ENCODE data around the gene DLEC1.
A peak's percentile ranks its signal among the peaks of the same experiment; 100 is the strongest.

DLEC1 gene

DNA sequence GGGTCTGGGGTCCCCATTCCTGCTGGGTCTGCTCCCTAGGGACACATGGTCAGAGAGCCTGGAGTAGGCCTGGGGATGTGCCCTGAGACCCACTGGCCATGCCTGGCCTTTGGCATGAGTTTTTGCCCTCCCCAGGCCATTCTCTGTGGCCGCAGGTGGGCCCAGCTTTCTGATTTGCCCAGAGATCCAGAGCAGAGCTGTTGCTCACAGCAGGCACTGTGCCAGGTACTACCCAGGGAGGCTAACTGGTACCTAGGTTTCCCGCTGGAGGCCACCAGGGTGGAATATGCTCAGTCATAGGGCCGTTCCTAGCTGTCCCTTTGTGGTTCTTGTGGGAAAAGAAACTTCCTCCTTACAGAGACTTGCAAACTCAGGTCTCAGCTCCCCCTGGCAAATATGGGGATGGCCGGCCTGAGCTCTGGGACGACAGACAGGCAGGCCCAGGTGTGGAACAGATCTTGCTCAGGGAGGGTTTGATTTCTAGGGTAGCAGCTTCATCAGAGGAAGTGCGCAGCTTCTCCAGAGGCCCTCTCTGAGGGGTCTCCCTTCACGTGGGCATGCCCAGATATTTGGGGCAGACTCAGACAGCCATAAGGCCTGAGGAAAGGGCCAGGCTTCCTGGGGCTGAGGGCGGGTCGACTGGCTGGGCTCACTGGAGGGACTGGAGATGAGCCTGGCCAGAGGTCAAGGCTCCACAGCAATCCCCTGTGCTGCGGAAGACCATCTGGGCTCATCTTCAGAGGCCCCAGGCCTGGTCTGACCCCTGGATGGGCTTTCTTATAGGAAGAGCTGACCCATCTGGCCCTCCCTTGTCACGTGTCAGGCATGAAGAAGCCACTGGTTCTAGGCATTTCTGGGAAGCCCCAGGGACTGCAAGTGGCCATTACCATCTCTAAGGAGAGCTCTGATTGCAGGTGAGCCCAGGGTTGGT, 69.9 kb downstream of the DLEC1 start:
- no peak for DNase-seq

DNA sequence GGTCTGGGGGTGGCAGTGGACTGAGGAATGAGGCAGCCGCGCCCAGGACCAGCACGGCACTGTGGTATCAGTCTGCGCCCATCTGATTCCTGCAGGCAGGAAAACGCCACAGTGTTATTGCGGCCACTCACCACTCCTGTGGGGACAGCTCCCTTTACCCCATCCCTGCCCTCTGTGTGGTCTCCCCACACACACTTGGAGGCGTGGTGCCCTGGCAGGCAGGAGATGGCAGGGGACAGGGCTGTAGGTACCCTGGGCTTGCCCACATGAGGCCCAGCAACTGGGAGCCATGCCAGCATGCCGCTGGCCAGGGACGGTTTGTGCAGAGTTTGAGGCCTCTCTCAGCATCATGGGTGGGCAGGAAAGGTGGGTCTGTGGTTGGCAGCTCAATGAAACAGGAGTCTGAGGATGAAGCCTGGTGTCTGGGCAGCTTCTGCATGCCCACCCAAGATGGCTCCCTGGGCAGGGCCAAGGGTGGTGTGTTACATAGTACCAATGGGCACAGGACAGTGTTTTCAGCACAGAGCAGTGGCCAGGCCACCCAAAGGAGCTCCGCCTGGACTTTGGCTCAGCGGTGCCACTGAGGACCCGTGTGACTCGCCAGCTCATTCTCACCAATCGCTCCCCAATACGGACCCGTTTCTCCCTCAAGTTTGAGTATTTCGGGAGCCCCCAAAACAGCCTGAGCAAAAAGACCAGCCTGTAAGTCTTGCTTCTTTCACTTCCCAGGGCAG, 70.7 kb downstream of the DLEC1 start:
- DNase-seq = no peak

DNA sequence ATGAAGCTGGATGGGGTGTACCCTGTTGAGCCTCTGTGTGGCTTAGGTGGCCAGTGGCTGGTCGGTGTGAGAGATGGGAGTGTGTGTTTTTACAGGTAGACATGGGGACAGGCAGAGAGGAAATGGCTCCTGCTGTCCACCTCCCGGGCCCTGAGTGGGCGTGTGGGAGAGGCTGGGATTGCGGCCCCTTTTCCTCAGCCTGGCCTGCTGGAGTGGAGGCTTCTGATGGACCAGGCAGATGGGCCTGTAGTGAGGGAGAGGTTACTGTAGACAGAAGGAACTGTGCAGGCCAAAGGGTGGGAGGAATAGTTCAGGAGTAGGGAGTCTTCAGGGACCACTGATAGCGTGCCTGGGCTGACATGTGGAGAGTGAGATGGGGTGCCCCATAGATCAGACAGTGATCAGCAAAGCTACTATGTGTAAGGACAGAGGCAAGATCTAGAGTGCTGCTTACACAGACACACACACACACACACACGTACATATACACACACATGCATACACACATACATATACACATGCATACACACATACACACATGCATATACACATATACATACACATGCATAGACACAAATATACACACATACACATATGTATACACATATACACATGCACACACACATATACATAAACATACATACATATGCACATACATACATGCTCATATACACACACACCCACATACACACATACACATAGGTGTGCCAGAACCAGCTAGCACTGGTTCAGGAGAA, 71.5 kb downstream of the DLEC1 start:
- no peak for DNase-seq

- DNase-seq = no peak
Observed at GRCh38 chr3:38111201-38111600, 72.2 kb downstream of the DLEC1 start.

DNA sequence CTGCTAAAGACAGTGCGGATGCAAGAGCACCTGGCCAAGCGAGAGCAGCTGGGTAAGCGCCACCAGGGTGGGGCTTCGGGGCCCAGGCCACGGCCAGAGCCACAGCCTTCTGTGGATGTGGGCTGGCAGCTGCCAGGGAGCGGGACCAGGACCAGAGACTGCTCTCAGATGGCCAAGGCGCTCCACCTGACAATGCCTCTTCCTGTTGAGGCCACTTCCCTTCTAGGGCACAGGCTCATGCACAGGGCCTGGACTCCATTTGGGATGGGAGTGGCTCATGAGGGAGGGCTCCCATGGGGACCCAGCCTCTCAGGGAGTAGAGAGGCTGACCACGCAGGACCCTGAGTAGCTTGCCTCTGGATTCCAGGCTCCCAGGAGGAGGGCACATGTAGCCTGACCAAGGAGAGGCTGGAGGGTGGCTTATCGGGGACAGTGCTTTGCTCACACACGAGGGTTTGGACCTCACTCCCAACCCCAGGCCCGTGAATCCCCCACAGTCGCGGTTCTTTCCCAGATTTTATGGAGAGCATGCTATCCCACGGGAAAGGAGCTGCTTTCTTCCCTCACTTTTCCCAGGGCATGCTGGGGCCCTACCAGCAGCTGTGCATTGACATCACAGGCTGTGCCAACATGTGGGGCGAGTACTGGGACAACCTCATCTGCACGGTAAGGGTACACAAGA, 72.8 kb downstream of the DLEC1 start:
- DNase-seq = no peak

DNA sequence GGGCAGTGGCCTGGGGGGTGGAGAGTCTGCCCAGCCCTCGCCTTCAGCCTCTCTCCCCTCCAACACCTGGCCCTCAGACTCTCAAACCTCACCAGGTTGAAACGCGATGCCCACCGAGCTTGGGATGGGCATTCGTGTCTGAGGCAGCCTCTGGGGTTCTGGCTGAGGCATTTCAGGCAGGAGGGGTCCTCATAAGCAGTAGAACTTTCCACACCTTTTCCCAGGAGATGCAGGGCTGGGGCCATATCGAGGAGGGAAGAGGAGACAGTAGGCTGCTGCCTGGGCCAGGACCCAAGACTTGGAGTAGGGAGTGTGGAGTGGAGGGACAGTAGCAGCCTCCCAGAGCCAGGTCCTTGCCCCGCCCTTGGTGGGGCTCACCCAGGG, 73.4 kb downstream of the DLEC1 start:
- no peak for DNase-seq

DNA sequence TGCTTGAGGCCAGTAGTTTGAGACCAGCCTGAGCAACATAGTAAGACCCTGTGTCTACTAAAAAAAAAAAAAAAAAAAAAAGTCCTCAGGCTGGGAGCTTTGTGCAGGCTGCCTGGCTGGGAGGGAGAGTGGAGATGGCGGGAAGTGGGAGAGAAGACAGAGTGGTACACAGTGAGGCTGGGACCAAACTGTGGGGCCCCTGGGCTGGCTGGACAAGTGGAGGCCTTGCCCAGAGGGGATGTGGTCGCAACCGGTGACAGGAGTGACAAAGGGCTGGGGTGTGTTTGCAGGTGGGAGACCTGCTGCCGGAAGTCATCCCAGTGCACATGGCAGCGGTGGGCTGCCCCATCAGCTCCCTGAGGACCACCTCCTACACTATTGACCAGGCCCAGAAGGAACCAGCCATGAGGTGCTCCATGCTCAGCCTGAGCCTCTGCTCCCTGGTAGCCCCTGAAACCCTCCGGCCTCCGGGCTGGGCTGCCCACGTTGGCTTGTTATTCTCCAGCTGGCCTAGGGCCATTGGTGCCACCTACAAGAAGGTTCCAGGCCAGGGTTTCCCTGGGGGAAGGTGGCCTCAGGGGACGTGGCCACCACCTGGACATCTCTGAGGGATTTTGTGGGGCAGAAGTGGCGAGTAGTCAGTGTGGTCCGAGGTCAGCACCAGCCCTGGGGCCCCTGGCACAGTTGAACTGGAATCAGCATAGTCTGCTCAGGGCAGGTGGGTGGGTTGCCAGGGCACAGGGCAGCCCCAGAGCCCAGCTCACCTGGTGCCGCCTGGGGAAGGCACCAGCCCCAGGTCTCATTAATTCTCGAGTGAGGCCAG, 75.3 kb downstream of the DLEC1 start:
- DNase-seq = no peak

DNA sequence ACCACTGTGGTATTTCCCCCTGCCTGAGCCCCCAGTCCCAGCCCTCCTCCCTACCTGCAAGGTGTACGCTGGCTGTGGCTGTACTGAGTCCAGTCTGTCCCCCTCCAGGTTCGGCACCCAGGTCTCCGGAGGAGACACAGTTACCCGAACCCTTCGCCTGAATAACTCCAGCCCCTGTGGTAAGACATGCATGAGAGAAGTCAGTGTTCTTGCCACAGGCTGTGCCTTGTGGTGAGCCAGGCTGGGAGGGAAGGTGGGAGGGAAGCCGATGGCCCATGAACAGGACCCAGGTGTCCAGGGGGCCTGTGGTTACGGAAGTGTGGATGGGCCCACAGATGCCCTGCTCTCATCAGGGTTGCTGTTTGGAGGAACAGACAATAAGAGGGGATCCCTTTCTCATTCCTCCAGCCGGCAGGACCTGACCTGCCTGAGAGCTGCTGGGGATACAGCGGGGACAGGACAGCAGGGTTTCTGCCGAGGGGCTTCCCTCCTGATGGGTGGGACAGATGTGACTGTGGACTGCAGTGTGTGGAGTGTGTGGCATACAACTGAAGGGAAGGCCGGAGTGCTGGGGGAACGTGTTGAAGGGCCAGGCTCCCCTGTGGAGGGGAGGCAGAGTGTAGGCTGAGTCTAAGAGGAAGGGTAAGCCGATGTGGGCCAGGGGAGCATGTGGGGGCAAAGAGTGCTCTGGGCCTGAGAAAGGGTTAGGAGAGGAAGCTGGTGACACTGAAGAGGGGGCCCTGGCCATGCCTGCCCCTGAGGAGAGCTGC, 76.1 kb downstream of the DLEC1 start:
- no peak for DNase-seq

DNA sequence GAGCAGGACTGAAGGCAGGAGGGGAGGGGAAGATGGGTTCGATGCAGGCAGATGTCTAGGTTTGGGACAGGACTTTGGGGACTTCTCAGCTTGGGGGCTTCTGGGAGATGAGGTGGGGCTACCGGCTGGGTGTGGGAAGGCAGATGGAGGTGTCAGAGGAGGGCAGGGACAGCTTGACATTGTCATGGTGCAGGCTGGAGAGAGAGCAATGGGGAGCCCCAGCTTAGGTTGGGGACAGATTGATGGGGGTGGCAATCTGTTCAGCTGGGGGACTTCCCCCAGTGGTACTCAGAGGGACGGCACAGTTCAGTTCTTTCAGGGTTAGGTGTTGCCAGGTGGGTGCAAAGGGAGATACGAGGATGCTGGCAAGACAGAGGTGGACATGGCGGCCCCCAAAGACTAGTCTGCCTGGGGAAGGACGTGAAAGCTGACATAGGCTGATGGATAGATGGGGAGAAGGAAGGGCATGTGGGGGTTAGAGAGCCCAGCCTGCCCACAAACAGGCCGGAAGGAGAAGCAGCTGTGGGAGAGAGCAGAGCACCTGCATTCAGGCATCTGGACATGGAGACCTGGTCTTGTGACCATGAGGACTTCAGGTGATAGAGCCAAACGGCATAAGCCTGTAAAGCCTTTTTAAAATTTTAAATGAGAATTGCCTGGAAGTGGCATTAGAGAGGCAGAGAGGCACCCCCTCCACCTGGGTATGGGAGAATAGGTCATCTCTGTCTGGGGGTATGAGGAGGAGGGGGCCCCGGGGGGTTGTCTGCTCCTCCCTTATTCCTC, 76.8 kb downstream of the DLEC1 start:
- DNase-seq = no peak

- no peak for DNase-seq
Observed at GRCh38 chr3:38116471-38117162, 77.6 kb downstream of the DLEC1 start.

GRCh38 chr3:38117163-38117716, 78.2 kb downstream of the DLEC1 start:
- no peak for DNase-seq

- peak; percentile 30 to 63 (median 55) for DNase-seq
Observed at GRCh38 chr3:38117748-38118420, 78.9 kb downstream of the DLEC1 start.

GRCh38 chr3:38118421-38119247, 79.6 kb downstream of the DLEC1 start:
- no peak for DNase-seq

DNA sequence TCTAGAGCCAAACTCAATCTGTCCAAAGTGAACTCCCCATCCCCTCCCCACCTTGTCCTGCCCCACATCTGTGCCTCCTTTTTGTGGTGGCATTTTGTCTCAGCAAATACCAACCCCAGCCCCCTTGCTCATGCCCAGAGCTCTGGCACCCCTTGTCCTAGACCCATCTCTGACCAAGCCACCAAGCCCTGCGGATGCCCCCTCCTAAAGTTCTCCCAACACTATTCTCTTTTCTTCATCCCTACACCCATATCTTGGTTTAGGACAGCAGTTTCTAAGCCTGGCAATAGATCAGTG, 80.2 kb downstream of the DLEC1 start:
- DNase-seq = no peak

- no peak for DNase-seq
Observed at GRCh38 chr3:38119821-38120692, 81.0 kb downstream of the DLEC1 start.

- DNase-seq = no peak
Observed at GRCh38 chr3:38120693-38121450, 81.9 kb downstream of the DLEC1 start.

All from T-helper 1 cell (primary cell).